HepG2 (cell line): ENCODE results near the gene WAS. TPM values are rescaled to one million over a fixed set of nuclear protein-coding genes. Genes with fewer than 3 reads are reported as not detected.
A peak's percentile ranks its signal among the peaks of the same experiment; 100 is the strongest.

Experiments
- FOXO1 ChIP-seq: sonication (generic); formaldehyde crosslinking; IDR thresholded peaks from 2 replicates; pipeline ENCODE4 v1.4.0; 2020; ENCODE audit warnings: missing genetic modification reagents
- HMGA1 ChIP-seq: sonication (generic); formaldehyde crosslinking; conservative IDR thresholded peaks from 2 replicates; pipeline ENCODE4 v1.4.0; 2020; ENCODE audit warnings: missing genetic modification reagents
- HOXA3 ChIP-seq: sonication (generic); formaldehyde crosslinking; IDR thresholded peaks from 2 replicates; pipeline ENCODE4 v1.5.0; 2020; ENCODE audit warnings: missing genetic modification reagents
- MEIS1 ChIP-seq: sonication (generic); formaldehyde crosslinking; IDR thresholded peaks from 2 replicates; pipeline ENCODE4 v1.9.0; 2021; ENCODE audit warnings: mild to moderate bottlenecking, missing genetic modification reagents, moderate library complexity, borderline replicate concordance
- RXRB ChIP-seq: IDR thresholded peaks from 2 replicates; pipeline ENCODE4 v1.6.1; 2016; ENCODE audit warnings: borderline replicate concordance, missing genetic modification reagents, missing compliant biosample characterization
- SALL1 ChIP-seq: sonication (generic); formaldehyde crosslinking; IDR thresholded peaks from 2 replicates; pipeline ENCODE4 v1.8.0; 2022; ENCODE audit warnings: mild to moderate bottlenecking, missing genetic modification reagents
- TAF1 ChIP-seq: sonication (generic); formaldehyde crosslinking; IDR thresholded peaks from 2 replicates; pipeline ENCODE4 v1.4.0; 2020; ENCODE audit warnings: missing genetic modification reagents
- XBP1 ChIP-seq: sonication (generic); formaldehyde crosslinking; IDR thresholded peaks from 2 replicates; pipeline ENCODE4 v1.5.0; 2020; ENCODE audit warnings: missing genetic modification reagents
- YY1 ChIP-seq: IDR thresholded peaks from 2 replicates; pipeline ENCODE4 v1.6.1; 2011; ENCODE audit warnings: low read length, low read depth, moderate library complexity, mild to moderate bottlenecking; ENCODE audit not compliant: insufficient read depth, insufficient replicate concordance
- ZFP36 ChIP-seq: fragments of 150-350 bp; IDR thresholded peaks from 2 replicates; pipeline ENCODE4 v1.6.1; 2018; ENCODE audit warnings: borderline replicate concordance, low read length, low read depth; ENCODE audit not compliant: partially characterized antibody
- ZNF331 ChIP-seq: sonication (generic); formaldehyde crosslinking; IDR thresholded peaks from 2 replicates; pipeline ENCODE4 v1.4.0; 2020; ENCODE audit warnings: missing genetic modification reagents
- ZNF382 ChIP-seq: sonication (generic); formaldehyde crosslinking; IDR thresholded peaks from 2 replicates; pipeline ENCODE4 v1.5.0; 2020; ENCODE audit warnings: missing genetic modification reagents, mild to moderate bottlenecking, borderline replicate concordance
- ZNF496 ChIP-seq: sonication (generic); formaldehyde crosslinking; IDR thresholded peaks from 2 replicates; pipeline ENCODE4 v1.8.1; 2023; ENCODE audit warnings: mild to moderate bottlenecking, moderate library complexity, missing genetic modification reagents; ENCODE audit not compliant: insufficient replicate concordance
- ZNF879 ChIP-seq: sonication (generic); formaldehyde crosslinking; IDR thresholded peaks from 2 replicates; pipeline ENCODE4 v1.8.1; 2023; ENCODE audit warnings: missing genetic modification reagents
- polyA plus RNA-seq, 8 experiments: library from polyadenylated mRNA; depleted of rRNA in 3 of 8; stranded (reverse) in 7 of 8; unstranded in 1 of 8; fragments of >200 nt; fragmentation: Illumina TruSeq in 4 of 8; extraction: Trizol in 4 of 8; gene quantifications; 2 replicates each; pipeline versions ENCODE4 v1.2.1 to v1.2.3, GENCODE V29; 2011 to 2016; ENCODE audit warnings: low read depth in 4 of 8, missing spikeins in 1 of 8, mixed read lengths in 1 of 8; ENCODE audit not compliant: insufficient read depth in 1 of 8
- total RNA-seq, 5 experiments: library from RNA; depleted of rRNA; stranded (reverse); fragments of >200 nt; fragmentation: Illumina TruSeq; extraction: Trizol; gene quantifications; 2 replicates each; pipeline ENCODE4 v1.2.3, GENCODE V29; 2016; ENCODE audit warnings: low read depth in 1 of 5
- TF ChIP-seq, protein P1 (sequence below): sonication (generic); formaldehyde crosslinking; IDR thresholded peaks from 2 replicates; pipeline ENCODE4 v1.4.0; 2020; ENCODE audit warnings: mild to moderate bottlenecking, missing genetic modification reagents
- TF ChIP-seq, protein P2 (sequence below): sonication (generic); formaldehyde crosslinking; IDR thresholded peaks from 2 replicates; pipeline ENCODE4 v1.4.0; 2020; ENCODE audit warnings: mild to moderate bottlenecking, missing genetic modification reagents
- TF ChIP-seq, protein P3 (sequence below): sonication (generic); formaldehyde crosslinking; IDR thresholded peaks from 2 replicates; pipeline ENCODE4 v1.4.0; 2020; ENCODE audit warnings: missing genetic modification reagents, borderline replicate concordance
- TF ChIP-seq, protein P4 (sequence below): sonication (generic); formaldehyde crosslinking; IDR thresholded peaks from 2 replicates; pipeline ENCODE4 v1.5.0; 2020; ENCODE audit warnings: missing genetic modification reagents, mild to moderate bottlenecking, borderline replicate concordance
- TF ChIP-seq, protein P5 (sequence below): sonication (generic); formaldehyde crosslinking; IDR thresholded peaks from 2 replicates; pipeline ENCODE4 v1.8.1; 2023; ENCODE audit warnings: missing genetic modification reagents, inconsistent platforms, borderline replicate concordance
- TF ChIP-seq, protein P6 (sequence below): fragments of 450-650 bp; IDR thresholded peaks from 2 replicates; pipeline ENCODE4 v1.6.1; 2016

WAS gene
- total and polyA plus RNA-seq, 2 of the 13 experiments (the other 11 are each of a cell fraction or from before 2014, with no cell fraction given) = 0.11 TPM; not detected in 1

DNA sequence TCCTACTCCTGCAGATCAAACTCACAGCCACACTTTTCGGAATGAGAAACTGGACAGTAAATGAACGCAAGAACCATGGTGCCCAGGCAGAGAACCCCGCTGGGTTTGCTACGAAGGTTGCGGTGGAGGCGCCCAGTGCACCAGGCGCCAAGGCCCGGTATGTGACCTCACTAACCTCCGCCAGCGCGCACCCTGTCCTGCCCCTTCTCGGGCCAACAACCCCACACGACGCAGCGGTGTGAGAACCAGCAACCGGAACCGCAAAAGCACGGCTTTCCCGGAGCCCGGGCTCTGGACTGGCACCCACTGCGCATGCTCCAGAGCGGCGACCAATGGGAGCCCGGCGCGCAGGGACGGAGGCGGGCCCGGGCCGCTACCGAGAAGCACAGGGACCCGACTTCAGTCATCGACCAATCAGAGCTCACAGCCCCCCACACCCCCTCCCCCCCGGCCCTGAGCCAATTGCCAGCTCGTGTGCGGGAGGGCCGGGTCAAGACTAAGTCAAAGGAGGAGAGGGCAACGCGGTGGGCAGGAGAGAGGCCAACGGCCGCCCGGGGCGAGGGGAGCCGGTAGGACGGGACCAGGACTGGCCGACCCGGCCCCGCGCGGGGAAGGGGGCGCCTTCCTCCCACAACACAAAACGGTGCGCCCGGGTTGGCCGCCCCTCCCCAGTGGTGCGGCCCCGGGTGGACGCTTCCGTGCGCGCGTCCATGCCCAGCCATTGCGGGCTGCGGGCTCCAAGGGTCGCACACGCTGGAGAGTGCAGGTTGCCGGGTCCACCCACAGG lies 7.3 kb upstream of the WAS start (continued):
- TF ChIP-seq ZFP36 (no peak), ZNF382 (no peak), TAF1 (CRISPR knock-in tag) (peak; percentile 78), ZNF331 (CRISPR knock-in tag) (0 out of 2 replicates have a peak, but pooled peaks have one; percentile 15), MEIS1 (CRISPR knock-in tag) (no peak), RXRB (0 out of 2 replicates have a peak, but pooled peaks have one; percentile 40), SALL1 (peak; percentile 56), FOXO1 (peak; percentile 21; the same call in 1 of the 2 replicates), HMGA1 (no peak), YY1 (peak; percentile 13), ZNF879 (no peak), ZNF496 (CRISPR knock-in tag) (no peak), XBP1 (no peak), HOXA3 (CRISPR knock-in tag) (peak; percentile 49; the same call in 1 of the 2 replicates)
- TF ChIP-seq, protein P1, sequence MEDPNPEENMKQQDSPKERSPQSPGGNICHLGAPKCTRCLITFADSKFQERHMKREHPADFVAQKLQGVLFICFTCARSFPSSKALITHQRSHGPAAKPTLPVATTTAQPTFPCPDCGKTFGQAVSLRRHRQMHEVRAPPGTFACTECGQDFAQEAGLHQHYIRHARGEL (CRISPR knock-in tag) = no peak
- TF ChIP-seq, protein P2, sequence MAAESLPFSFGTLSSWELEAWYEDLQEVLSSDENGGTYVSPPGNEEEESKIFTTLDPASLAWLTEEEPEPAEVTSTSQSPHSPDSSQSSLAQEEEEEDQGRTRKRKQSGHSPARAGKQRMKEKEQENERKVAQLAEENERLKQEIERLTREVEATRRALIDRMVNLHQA = no peak
- TF ChIP-seq, protein P3, sequence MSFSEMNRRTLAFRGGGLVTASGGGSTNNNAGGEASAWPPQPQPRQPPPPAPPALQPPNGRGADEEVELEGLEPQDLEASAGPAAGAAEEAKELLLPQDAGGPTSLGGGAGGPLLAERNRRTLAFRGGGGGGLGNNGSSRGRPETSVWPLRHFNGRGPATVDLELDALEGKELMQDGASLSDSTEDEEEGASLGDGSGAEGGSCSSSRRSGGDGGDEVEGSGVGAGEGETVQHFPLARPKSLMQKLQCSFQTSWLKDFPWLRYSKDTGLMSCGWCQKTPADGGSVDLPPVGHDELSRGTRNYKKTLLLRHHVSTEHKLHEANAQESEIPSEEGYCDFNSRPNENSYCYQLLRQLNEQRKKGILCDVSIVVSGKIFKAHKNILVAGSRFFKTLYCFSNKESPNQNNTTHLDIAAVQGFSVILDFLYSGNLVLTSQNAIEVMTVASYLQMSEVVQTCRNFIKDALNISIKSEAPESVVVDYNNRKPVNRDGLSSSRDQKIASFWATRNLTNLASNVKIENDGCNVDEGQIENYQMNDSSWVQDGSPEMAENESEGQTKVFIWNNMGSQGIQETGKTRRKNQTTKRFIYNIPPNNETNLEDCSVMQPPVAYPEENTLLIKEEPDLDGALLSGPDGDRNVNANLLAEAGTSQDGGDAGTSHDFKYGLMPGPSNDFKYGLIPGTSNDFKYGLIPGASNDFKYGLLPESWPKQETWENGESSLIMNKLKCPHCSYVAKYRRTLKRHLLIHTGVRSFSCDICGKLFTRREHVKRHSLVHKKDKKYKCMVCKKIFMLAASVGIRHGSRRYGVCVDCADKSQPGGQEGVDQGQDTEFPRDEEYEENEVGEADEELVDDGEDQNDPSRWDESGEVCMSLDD (CRISPR knock-in tag) = no peak
- TF ChIP-seq, protein P4, sequence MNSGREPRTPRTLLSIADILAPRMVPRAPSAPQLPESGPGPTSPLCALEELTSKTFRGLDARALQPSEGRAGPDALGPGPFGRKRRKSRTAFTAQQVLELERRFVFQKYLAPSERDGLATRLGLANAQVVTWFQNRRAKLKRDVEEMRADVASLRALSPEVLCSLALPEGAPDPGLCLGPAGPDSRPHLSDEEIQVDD (CRISPR knock-in tag) = no peak
- TF ChIP-seq, protein P5, sequence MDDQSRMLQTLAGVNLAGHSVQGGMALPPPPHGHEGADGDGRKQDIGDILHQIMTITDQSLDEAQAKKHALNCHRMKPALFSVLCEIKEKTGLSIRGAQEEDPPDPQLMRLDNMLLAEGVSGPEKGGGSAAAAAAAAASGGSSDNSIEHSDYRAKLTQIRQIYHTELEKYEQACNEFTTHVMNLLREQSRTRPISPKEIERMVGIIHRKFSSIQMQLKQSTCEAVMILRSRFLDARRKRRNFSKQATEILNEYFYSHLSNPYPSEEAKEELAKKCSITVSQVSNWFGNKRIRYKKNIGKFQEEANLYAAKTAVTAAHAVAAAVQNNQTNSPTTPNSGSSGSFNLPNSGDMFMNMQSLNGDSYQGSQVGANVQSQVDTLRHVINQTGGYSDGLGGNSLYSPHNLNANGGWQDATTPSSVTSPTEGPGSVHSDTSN (CRISPR knock-in tag) = no peak
- TF ChIP-seq, protein P6, sequence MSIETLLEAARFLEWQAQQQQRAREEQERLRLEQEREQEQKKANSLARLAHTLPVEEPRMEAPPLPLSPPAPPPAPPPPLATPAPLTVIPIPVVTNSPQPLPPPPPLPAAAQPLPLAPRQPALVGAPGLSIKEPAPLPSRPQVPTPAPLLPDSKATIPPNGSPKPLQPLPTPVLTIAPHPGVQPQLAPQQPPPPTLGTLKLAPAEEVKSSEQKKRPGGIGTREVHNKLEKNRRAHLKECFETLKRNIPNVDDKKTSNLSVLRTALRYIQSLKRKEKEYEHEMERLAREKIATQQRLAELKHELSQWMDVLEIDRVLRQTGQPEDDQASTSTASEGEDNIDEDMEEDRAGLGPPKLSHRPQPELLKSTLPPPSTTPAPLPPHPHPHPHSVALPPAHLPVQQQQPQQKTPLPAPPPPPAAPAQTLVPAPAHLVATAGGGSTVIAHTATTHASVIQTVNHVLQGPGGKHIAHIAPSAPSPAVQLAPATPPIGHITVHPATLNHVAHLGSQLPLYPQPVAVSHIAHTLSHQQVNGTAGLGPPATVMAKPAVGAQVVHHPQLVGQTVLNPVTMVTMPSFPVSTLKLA = 0 out of 2 replicates have a peak, but pooled peaks have one; percentile 18
